ENCODE measurements around the gene ZNF775.

ZNF775 gene

DNA sequence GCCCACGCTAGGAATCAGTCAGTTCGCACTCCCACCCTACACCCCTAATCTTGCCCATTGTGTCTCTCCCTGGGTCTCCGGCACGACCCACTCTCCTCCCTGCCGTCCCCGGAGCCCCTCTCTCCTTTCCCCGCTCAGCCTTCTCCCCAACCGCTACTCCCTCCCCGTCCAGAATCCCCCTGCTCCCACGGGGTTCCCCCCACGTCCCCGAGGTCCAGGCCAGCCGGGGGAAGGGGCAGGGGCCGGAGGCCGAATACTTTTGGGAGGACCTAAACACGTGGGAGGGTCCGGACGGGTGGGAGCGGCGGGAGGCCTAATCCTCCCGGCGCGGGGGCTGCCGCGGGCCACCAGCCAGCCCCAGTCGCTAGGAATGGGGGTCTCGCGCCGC, 38.3 kb upstream of the ZNF775 start:
- TF ChIP-seq TAF1 (IDR thresholded peaks at IDR 0.05; ENCODE audit: low read depth) (no peak), EGR1 (IDR thresholded peaks at IDR 0.05) (no peak), TCF12 (IDR thresholded peaks at IDR 0.05; ENCODE audit: low read depth) (no peak), CREB1 (IDR thresholded peaks at IDR 0.05; ENCODE audit: low read depth) (no peak), NFIC (IDR thresholded peaks at IDR 0.05) (no peak), FOXM1 (IDR thresholded peaks at IDR 0.05; ENCODE audit: borderline replicate concordance, low read depth) (no peak), YY1 (IDR thresholded peaks at IDR 0.05; ENCODE audit: low read depth) (no peak)
- TF ChIP-seq, protein P1, sequence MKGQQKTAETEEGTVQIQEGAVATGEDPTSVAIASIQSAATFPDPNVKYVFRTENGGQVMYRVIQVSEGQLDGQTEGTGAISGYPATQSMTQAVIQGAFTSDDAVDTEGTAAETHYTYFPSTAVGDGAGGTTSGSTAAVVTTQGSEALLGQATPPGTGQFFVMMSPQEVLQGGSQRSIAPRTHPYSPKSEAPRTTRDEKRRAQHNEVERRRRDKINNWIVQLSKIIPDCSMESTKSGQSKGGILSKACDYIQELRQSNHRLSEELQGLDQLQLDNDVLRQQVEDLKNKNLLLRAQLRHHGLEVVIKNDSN (IDR thresholded peaks at IDR 0.05): no peak
- TF ChIP-seq, protein P2, sequence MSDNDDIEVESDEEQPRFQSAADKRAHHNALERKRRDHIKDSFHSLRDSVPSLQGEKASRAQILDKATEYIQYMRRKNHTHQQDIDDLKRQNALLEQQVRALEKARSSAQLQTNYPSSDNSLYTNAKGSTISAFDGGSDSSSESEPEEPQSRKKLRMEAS (IDR thresholded peaks at IDR 0.05): no peak
- TF ChIP-seq, protein P3, sequence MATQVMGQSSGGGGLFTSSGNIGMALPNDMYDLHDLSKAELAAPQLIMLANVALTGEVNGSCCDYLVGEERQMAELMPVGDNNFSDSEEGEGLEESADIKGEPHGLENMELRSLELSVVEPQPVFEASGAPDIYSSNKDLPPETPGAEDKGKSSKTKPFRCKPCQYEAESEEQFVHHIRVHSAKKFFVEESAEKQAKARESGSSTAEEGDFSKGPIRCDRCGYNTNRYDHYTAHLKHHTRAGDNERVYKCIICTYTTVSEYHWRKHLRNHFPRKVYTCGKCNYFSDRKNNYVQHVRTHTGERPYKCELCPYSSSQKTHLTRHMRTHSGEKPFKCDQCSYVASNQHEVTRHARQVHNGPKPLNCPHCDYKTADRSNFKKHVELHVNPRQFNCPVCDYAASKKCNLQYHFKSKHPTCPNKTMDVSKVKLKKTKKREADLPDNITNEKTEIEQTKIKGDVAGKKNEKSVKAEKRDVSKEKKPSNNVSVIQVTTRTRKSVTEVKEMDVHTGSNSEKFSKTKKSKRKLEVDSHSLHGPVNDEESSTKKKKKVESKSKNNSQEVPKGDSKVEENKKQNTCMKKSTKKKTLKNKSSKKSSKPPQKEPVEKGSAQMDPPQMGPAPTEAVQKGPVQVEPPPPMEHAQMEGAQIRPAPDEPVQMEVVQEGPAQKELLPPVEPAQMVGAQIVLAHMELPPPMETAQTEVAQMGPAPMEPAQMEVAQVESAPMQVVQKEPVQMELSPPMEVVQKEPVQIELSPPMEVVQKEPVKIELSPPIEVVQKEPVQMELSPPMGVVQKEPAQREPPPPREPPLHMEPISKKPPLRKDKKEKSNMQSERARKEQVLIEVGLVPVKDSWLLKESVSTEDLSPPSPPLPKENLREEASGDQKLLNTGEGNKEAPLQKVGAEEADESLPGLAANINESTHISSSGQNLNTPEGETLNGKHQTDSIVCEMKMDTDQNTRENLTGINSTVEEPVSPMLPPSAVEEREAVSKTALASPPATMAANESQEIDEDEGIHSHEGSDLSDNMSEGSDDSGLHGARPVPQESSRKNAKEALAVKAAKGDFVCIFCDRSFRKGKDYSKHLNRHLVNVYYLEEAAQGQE (IDR thresholded peaks at IDR 0.05; ENCODE audit: low read depth): no peak

DNA sequence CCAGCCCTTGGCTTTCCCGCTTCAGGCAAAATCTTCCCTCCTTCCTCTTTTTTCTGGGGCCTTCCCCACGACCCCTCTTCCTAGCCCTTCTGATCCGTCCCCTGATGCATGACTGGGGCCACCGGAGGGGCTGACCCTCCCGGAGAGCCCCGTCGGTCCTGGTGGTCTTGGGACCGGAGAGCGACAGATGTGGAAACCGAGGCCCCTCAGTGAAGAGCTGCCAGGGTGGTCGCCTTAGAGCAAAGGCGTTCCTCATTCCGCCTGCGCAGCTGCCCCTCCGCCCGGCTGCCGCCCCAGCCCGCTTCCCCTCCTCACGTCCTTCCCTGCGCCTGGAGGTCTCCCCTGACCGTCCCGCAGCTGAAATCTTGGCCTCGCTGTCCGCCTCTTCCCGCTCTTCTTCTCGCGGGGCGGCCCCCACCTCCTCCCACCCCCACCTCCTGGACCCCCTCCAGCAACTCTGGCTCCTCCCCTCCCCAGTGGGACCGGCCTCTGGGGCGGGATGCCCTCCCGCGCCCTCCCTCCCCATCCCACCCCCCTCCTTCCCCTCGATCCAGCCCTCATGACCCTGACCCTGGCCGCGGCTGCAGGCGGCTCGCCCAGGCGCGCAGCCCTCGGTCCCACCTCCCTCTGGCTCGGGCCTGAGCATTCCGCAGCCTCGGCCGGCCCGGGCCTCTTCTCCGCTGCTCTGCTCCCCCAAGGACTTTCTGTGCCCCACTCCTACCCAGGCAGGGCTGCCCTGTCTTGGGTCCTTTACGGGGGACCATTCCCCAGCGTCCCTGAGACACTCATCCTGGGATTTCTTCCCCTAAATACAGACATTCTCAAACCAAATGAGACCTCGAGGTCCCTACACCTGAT, 37.6 kb upstream of the ZNF775 start, which contains the start of gene RARRES2:
TSS of gene RARRES2 (minus strand) at position 367 of the 858 bp plus-strand sequence. CDS start 1,020 bp downstream, outside the sequence.
- no peak for TF ChIP-seq TAF1 (IDR thresholded peaks at IDR 0.05; ENCODE audit: low read depth)
- TF ChIP-seq, protein P1 (IDR thresholded peaks at IDR 0.05): no peak
- TF ChIP-seq FOXM1 (IDR thresholded peaks at IDR 0.05; ENCODE audit: borderline replicate concordance, low read depth): no peak
- TF ChIP-seq YY1 (IDR thresholded peaks at IDR 0.05; ENCODE audit: low read depth): no peak
- TF ChIP-seq EGR1 (IDR thresholded peaks at IDR 0.05): no peak
- no peak for TF ChIP-seq NFIC (IDR thresholded peaks at IDR 0.05)
- TF ChIP-seq TEAD4 (IDR thresholded peaks at IDR 0.05): no peak
- no peak for TF ChIP-seq ZBTB7A (IDR thresholded peaks at IDR 0.05; ENCODE audit: low read depth)
- no peak for TF ChIP-seq RAD21 (IDR thresholded peaks at IDR 0.05; ENCODE audit: low read depth)
- no peak for TF ChIP-seq CREB1 (IDR thresholded peaks at IDR 0.05; ENCODE audit: low read depth)
- no peak for TF ChIP-seq CEBPB (IDR thresholded peaks at IDR 0.05)
- TF ChIP-seq, protein P3 (IDR thresholded peaks at IDR 0.05; ENCODE audit: low read depth): no peak
- no peak for TF ChIP-seq EP300 (IDR thresholded peaks at IDR 0.05; ENCODE audit: borderline replicate concordance)
- TF ChIP-seq, protein P2 (IDR thresholded peaks at IDR 0.05): no peak
- no peak for TF ChIP-seq TCF12 (IDR thresholded peaks at IDR 0.05; ENCODE audit: low read depth)

DNA sequence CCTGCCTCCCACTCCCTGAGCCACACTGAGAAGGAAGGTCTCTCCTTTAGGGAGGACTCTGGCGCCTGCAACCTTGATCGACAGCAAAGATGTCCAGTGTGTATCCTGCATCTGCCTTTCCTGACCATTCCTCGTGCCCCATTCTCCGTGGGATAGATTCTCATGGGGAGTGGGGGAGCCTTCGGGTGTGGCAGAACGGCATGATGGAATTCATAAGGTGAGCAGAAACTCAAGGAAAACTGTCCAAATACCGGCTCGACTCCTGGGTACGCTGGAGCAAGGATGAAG, 37.1 kb upstream of the ZNF775 start:
- TF ChIP-seq ZBTB7A (IDR thresholded peaks at IDR 0.05; ENCODE audit: low read depth) (no peak), TEAD4 (IDR thresholded peaks at IDR 0.05) (no peak), EGR1 (IDR thresholded peaks at IDR 0.05) (no peak), TAF1 (IDR thresholded peaks at IDR 0.05; ENCODE audit: low read depth) (no peak)

DNA sequence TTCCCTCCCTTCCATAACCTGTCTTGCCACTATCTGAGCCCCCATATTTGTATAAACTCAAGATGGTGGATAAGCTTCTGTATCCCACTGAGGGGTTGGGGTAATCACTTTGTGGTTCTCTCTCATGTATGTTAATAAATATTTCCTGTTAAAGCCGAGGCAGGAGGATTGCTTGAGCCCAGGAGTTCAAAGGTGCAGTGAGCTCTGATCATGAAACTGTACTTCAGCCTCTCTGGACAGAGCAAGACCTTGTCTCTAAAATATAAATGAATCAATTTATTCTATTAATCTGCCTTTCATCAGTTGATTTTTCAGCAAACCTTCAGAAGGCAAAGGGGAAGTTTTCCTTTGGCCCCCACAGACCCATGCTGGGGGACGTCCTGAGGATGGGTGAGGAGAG, 35.9 kb upstream of the ZNF775 start:
- TF ChIP-seq ZBTB7A (IDR thresholded peaks at IDR 0.05; ENCODE audit: low read depth) (no peak), RAD21 (IDR thresholded peaks at IDR 0.05; ENCODE audit: low read depth) (no peak), TCF12 (IDR thresholded peaks at IDR 0.05; ENCODE audit: low read depth) (no peak), TAF1 (IDR thresholded peaks at IDR 0.05; ENCODE audit: low read depth) (no peak), EGR1 (IDR thresholded peaks at IDR 0.05) (no peak), EP300 (IDR thresholded peaks at IDR 0.05; ENCODE audit: borderline replicate concordance) (no peak)
- TF ChIP-seq, protein P1 (IDR thresholded peaks at IDR 0.05): no peak
- TF ChIP-seq, protein P3 (IDR thresholded peaks at IDR 0.05; ENCODE audit: low read depth): no peak

Data from Ishikawa (cell line).